Activated CD8-positive, alpha-beta T cell treated with anti-CD3 and anti-CD28 coated beads for 36 hours (primary cell): ENCODE data around the gene MPP4. TPM values are rescaled to one million over a fixed set of nuclear protein-coding genes. Genes with fewer than 3 reads are reported as not detected.

ENCODE experiments used
- ATAC-seq: fragments of 200-7000 bp; cut with Tn5 transposase; one replicate; pipeline ENCODE4 v1.10.0; 2021; ENCODE audit warnings: mild to moderate bottlenecking, moderate library complexity
- CTCF ChIA-PET: fragments of 350-600 bp; sonication (Branson Sonifier 250); formaldehyde crosslinking; loops from one replicate; lab custom pipeline; 2021; ENCODE audit warnings: antibody characterized with exemption; lab: Charles Lee
- POLR2A ChIA-PET: fragments of 350-600 bp; sonication (Branson Sonifier 250); formaldehyde crosslinking; loops from one replicate; lab custom pipeline; 2021; ENCODE audit warnings: antibody characterized with exemption; lab: Charles Lee
- DNase-seq: peaks from one replicate; pipeline ENCODE4 v3.0.0-alpha.2; 2020
- H3K27ac Mint-ChIP-seq: one replicate; pipeline ENCODE4 v1.8.0; 2021; ENCODE audit warnings: mild to moderate bottlenecking, mixed read lengths
- H3K27me3 Mint-ChIP-seq: one replicate; pipeline ENCODE4 v1.8.0; 2021; ENCODE audit warnings: mixed read lengths
- H3K36me3 Mint-ChIP-seq: one replicate; pipeline ENCODE4 v1.8.0; 2021; ENCODE audit warnings: low read depth, mixed read lengths
- H3K4me1 Mint-ChIP-seq: one replicate; pipeline ENCODE4 v1.8.0; 2021; ENCODE audit warnings: low read depth, mixed read lengths
- H3K4me3 Mint-ChIP-seq: one replicate; pipeline ENCODE4 v1.8.0; 2021; ENCODE audit warnings: mild to moderate bottlenecking, moderate library complexity, mixed read lengths
- H3K9me3 Mint-ChIP-seq: one replicate; pipeline ENCODE4 v1.8.0; 2021; ENCODE audit warnings: mixed read lengths
- CTCF ChIP-seq: fragments of 200-600 bp; IDR thresholded peaks from one replicate; pipeline ENCODE4 v1.8.0; 2022; ENCODE audit warnings: antibody characterized with exemption, mild to moderate bottlenecking
- intact Hi-C: fragments of 100-400 bp; cut with micrococcal nuclease; formaldehyde crosslinking; loops from one replicate; pipeline ENCODE4 v1.10.0; 2022
- total RNA-seq, 2 experiments: library from RNA; stranded (reverse); gene quantifications; one replicate each; pipeline ENCODE4 v1.2.3, GENCODE V29; 2021

MPP4 gene
- total RNA-seq, 2 experiments from 2014 or later, result not detected

DNA sequence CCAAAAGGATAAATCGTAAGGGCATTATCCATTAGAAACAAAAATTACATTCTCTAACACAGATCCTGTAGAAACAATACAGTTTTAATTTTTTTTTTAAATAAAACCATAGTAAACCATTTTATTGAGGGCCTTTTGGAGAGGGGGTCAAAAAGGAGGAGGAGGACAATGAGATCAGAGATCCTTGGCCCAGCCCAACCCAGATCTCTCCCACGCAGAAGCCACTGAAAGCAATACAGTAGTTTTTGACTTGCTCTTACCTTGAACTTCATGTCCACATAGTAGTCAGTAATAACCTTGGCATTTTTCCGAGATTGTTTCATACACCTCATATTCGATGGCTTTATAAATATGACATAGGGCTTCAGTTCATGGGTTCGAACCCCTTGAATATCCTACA, 51.0 kb downstream of the MPP4 start:
- Mint-ChIP-seq H3K36me3 (no peaks in the 10 kb centered on the region), H3K4me1 (peaks cover 4% of the 10 kb centered on the region), H3K27me3 (peaks cover 3% of the 10 kb centered on the region), H3K27ac (no peak overlapping the region), H3K4me3 (no peak overlapping the region), H3K9me3 (no peaks in the 10 kb centered on the region)
- TF ChIP-seq CTCF, result no peak
- CTCF ChIA-PET, result no interaction called here
- intact Hi-C loops, result loop anchor here (10.0 kb wide), 1 partner anchor 193 kb away; the partner anchor contains the start of genes STRADB and TRAK2
- no peak for ATAC-seq
- POLR2A ChIA-PET, result no interaction called here
- no peak for DNase-seq

- Mint-ChIP-seq H3K4me3 (peak overlapping the region; percentile 82), H3K4me1 (peaks cover 11% of the 10 kb centered on the region), H3K27ac (no peak overlapping the region), H3K36me3 (no peaks in the 10 kb centered on the region), H3K9me3 (no peaks in the 10 kb centered on the region), H3K27me3 (no peaks in the 10 kb centered on the region)
- ChIA-PET POLR2A (interaction anchor here (1.1 to 2.4 kb wide), 2 partner anchors 10 to 18 kb away, joined by 3 to 9 read pairs; no protein-coding TSS in a partner anchor), CTCF (no interaction called here)
- intact Hi-C loops, result loop anchor here (10.0 kb wide), 1 partner anchor 189 kb away; the partner anchor contains the start of genes STRADB and TRAK2
- DNase-seq, result no peak
- ATAC-seq, result no peak
- no peak for TF ChIP-seq CTCF
Measured at GRCh38 chr2:201644001-201644400, 54.4 kb downstream of the MPP4 start.

- DNase-seq, result peak; percentile 69
- H3K36me3 Mint-ChIP-seq, result no peaks in the 10 kb centered on the region
Measured at GRCh38 chr2:201643216-201643890, 55.1 kb downstream of the MPP4 start, which contains the start of gene TMEM237. Gene TMEM237 (minus strand): TSS chr2:201643503. CDS start chr2:201643400, 103 bp downstream.

GRCh38 chr2:201642579-201643215, 55.7 kb downstream of the MPP4 start:
- no peaks in the 10 kb centered on the region for H3K9me3 Mint-ChIP-seq
- H3K4me3 Mint-ChIP-seq, result peak overlapping the region; percentile 82
- TF ChIP-seq CTCF, result no peak
- POLR2A ChIA-PET, result interaction anchor here (0.8 to 2.4 kb wide), 6 partner anchors 9 to 366 kb away, joined by 3 to 9 read pairs (median 3); partner anchors contain the start of genes STRADB and TRAK2
- CTCF ChIA-PET, result interaction anchor here (0.6 to 1.4 kb wide), 2 partner anchors 138 to 411 kb away, joined by 3 to 4 read pairs; partner anchors contain the start of gene ALS2
- peak; percentile 88 for ATAC-seq
- peaks cover 11% of the 10 kb centered on the region for H3K4me1 Mint-ChIP-seq
- H3K27ac Mint-ChIP-seq, result peak overlapping the region; percentile 88
- H3K27me3 Mint-ChIP-seq, result no peaks in the 10 kb centered on the region
- H3K36me3 Mint-ChIP-seq, result no peaks in the 10 kb centered on the region
- intact Hi-C loops, result loop anchor here (10.0 kb wide), 1 partner anchor 188 kb away; the partner anchor contains the start of genes STRADB and TRAK2
- peak; percentile 86 for DNase-seq

More at GRCh38 chr2:201643216-201643890, 55.1 kb downstream of the MPP4 start, which contains the start of gene TMEM237:
- ChIA-PET CTCF (interaction anchor here (0.6 to 1.4 kb wide), 3 partner anchors 137 to 411 kb away, joined by 3 to 4 read pairs (median 3); partner anchors contain the start of gene ALS2), POLR2A (interaction anchor here (1.1 to 2.4 kb wide), 3 partner anchors 10 to 25 kb away, joined by 3 to 9 read pairs (median 3); no protein-coding TSS in a partner anchor)
- no peaks in the 10 kb centered on the region for H3K9me3 Mint-ChIP-seq
- peak; percentile 59 for ATAC-seq
- no peak for TF ChIP-seq CTCF
- H3K4me1 Mint-ChIP-seq, result peaks cover 11% of the 10 kb centered on the region
- peak within 1 kb of the TSS; percentile 88 for H3K27ac Mint-ChIP-seq
- intact Hi-C loops, result loop anchor here (10.0 kb wide), 1 partner anchor 189 kb away; the partner anchor contains the start of genes STRADB and TRAK2
- no peaks in the 10 kb centered on the region for H3K27me3 Mint-ChIP-seq
- H3K4me3 Mint-ChIP-seq, result peak within 1 kb of the TSS; percentile 82
